ENCODE measurements around the gene PAIP2B. TPM values are rescaled to one million over a fixed set of nuclear protein-coding genes. Genes with fewer than 3 reads are reported as not detected.
A peak's percentile ranks its signal among the peaks of the same experiment; 100 is the strongest.

Gene PAIP2B
- total and polyA plus RNA-seq, 4 donors, result 1.4 to 10.4 (median 6.0) TPM

GRCh38 chr2:71224935-71225334 is 2.0 kb downstream of the PAIP2B start:
- Histone ChIP-seq H3K4me1 (ENCODE audit: control insufficient read depth in 5 of 5, insufficient read depth in 5 of 5, low read length in 5 of 5) (peaks cover 0 to 9% (median 0%) of the 10 kb centered on the region in 5 donors), H3K4me3 (no peak overlapping the region), H3K9me3 (ENCODE audit: control insufficient read depth in 4 of 4, insufficient read depth in 3 of 4, low read length in 3 of 4) (peaks cover 0 to 4% (median 0%) of the 10 kb centered on the region in 4 donors), H3K27me3 (ENCODE audit: control insufficient read depth in 3 of 3, insufficient read depth in 3 of 3, low read length in 2 of 3) (no peaks in the 10 kb centered on the region), H3K9ac (ENCODE audit: insufficient read depth in 1 of 2, low read length in 2 of 2) (no peak overlapping the region), H3K36me3 (ENCODE audit: control insufficient read depth in 4 of 4, insufficient read depth in 4 of 4, low read length in 4 of 4) (no peaks in the 10 kb centered on the region), H3K27ac (ENCODE audit: low read depth in 1 of 2, low read length in 1 of 2) (no peak overlapping the region)
- TF ChIP-seq CTCF (IDR thresholded peaks at IDR 0.05; ENCODE audit: control extremely low read depth, extremely low read depth), result no peak
- no peak for ATAC-seq (ENCODE audit: insufficient read depth, low FRiP score)
- no peak for DNase-seq

- 26 to 50% methylated on average over 1 of the region's 1 CpG for WGBS, 2 donors
- peaks cover 0 to 9% (median 0%) of the 10 kb centered on the region in 5 donors for H3K4me1 ChIP-seq (ENCODE audit: control insufficient read depth in 5 of 5, insufficient read depth in 5 of 5, low read length in 5 of 5)
- H3K36me3 ChIP-seq (ENCODE audit: control insufficient read depth in 4 of 4, insufficient read depth in 4 of 4, low read length in 4 of 4), result no peaks in the 10 kb centered on the region
- no peak overlapping the region for H3K4me3 ChIP-seq
- DNase-seq (no peak), ATAC-seq (ENCODE audit: insufficient read depth, low FRiP score) (no peak)
- H3K27ac ChIP-seq (ENCODE audit: low read depth in 1 of 2, low read length in 1 of 2), result no peak overlapping the region
- H3K9me3 ChIP-seq (ENCODE audit: control insufficient read depth in 4 of 4, insufficient read depth in 3 of 4, low read length in 3 of 4), result peaks cover 0 to 4% (median 0%) of the 10 kb centered on the region in 4 donors
- no peak for TF ChIP-seq CTCF (IDR thresholded peaks at IDR 0.05; ENCODE audit: control extremely low read depth, extremely low read depth)
- no peaks in the 10 kb centered on the region for H3K27me3 ChIP-seq (ENCODE audit: control insufficient read depth in 3 of 3, insufficient read depth in 3 of 3, low read length in 2 of 3)
- H3K9ac ChIP-seq (ENCODE audit: insufficient read depth in 1 of 2, low read length in 2 of 2), result no peak overlapping the region
Observed at GRCh38 chr2:71224457-71224856, 2.4 kb downstream of the PAIP2B start.

GRCh38 chr2:71223767-71224333 is 3.1 kb downstream of the PAIP2B start:
- no peak for ATAC-seq (ENCODE audit: insufficient read depth, low FRiP score)
- H3K9ac ChIP-seq (ENCODE audit: insufficient read depth in 1 of 2, low read length in 2 of 2), result no peak overlapping the region
- no peaks in the 10 kb centered on the region for H3K27me3 ChIP-seq (ENCODE audit: control insufficient read depth in 3 of 3, insufficient read depth in 3 of 3, low read length in 2 of 3)
- H3K4me1 ChIP-seq (ENCODE audit: control insufficient read depth in 5 of 5, insufficient read depth in 5 of 5, low read length in 5 of 5), result peaks cover 0 to 9% (median 0%) of the 10 kb centered on the region in 5 donors
- peak; percentile 4 for TF ChIP-seq CTCF (IDR thresholded peaks at IDR 0.05; ENCODE audit: control extremely low read depth, extremely low read depth)
- DNase-seq, result peak; percentile 26 to 55 (median 41)
- H3K4me3 ChIP-seq, result no peak overlapping the region
- 30 to 39% methylated on average over 3 of the region's 3 CpGs for WGBS, 2 donors
- no peaks in the 10 kb centered on the region for H3K36me3 ChIP-seq (ENCODE audit: control insufficient read depth in 4 of 4, insufficient read depth in 4 of 4, low read length in 4 of 4)
- H3K9me3 ChIP-seq (ENCODE audit: control insufficient read depth in 4 of 4, insufficient read depth in 3 of 4, low read length in 3 of 4), result peaks cover 0 to 4% (median 0%) of the 10 kb centered on the region in 4 donors
- H3K27ac ChIP-seq (ENCODE audit: low read depth in 1 of 2, low read length in 1 of 2), result peak overlapping the region in 1 of 2 donors; percentile 26

- no peaks in the 10 kb centered on the region for H3K27me3 ChIP-seq (ENCODE audit: control insufficient read depth in 3 of 3, insufficient read depth in 3 of 3, low read length in 2 of 3)
- DNase-seq (no peak), ATAC-seq (ENCODE audit: insufficient read depth, low FRiP score) (no peak)
- peaks cover 0 to 3% (median 0%) of the 10 kb centered on the region in 5 donors for H3K4me1 ChIP-seq (ENCODE audit: control insufficient read depth in 5 of 5, insufficient read depth in 5 of 5, low read length in 5 of 5)
- no peak overlapping the region for H3K9ac ChIP-seq (ENCODE audit: insufficient read depth in 1 of 2, low read length in 2 of 2)
- H3K9me3 ChIP-seq (ENCODE audit: control insufficient read depth in 4 of 4, insufficient read depth in 3 of 4, low read length in 3 of 4), result no peaks in the 10 kb centered on the region
- TF ChIP-seq CTCF (IDR thresholded peaks at IDR 0.05; ENCODE audit: control extremely low read depth, extremely low read depth), result no peak
- no peak overlapping the region for H3K27ac ChIP-seq (ENCODE audit: low read depth in 1 of 2, low read length in 1 of 2)
- WGBS, 2 donors, result 96 to 100% methylated on average over 2 of the region's 2 CpGs
- no peak overlapping the region for H3K4me3 ChIP-seq
- H3K36me3 ChIP-seq (ENCODE audit: control insufficient read depth in 4 of 4, insufficient read depth in 4 of 4, low read length in 4 of 4), result no peaks in the 10 kb centered on the region
Observed at GRCh38 chr2:71220743-71221142, 6.2 kb downstream of the PAIP2B start.
